H1 (cell line): ENCODE measurements around the gene WDR48. TPM values are rescaled to one million over a fixed set of nuclear protein-coding genes. Genes with fewer than 3 reads are reported as not detected.
A peak's percentile ranks its signal among the peaks of the same experiment; 100 is the strongest.

ENCODE experiments used
- CTCF ChIA-PET: fragments of 300-600 bp; sonication (Branson Sonifier 250); formaldehyde crosslinking; loops from one replicate; lab custom pipeline; 2021; ENCODE audit not compliant: partially characterized antibody; lab: Charles Lee
- POLR2A ChIA-PET: fragments of 300-600 bp; sonication (Branson Sonifier 250); formaldehyde crosslinking; loops from one replicate; lab custom pipeline; 2021; ENCODE audit warnings: inconsistent platforms; ENCODE audit not compliant: partially characterized antibody; lab: Charles Lee
- DNase-seq, 2 experiments: peaks; one replicate each; pipeline versions ENCODE4 v3.0.0 to v3.0.0-alpha.2; 2010 to 2022; ENCODE audit warnings: low spot score in 2 of 2, low read depth in 1 of 2, mixed read lengths in 1 of 2
- FAIRE-seq: peaks from 2 replicates; lab custom pipeline; 2011; peaks lifted over from hg19 to GRCh38; lab: Jason Lieb, UNC
- H2AFZ ChIP-seq: 2 replicates; pipeline ENCODE4 v1.8.1; 2012; ENCODE audit warnings: low read length, inconsistent platforms
- H2AK5ac ChIP-seq: 2 replicates; pipeline ENCODE4 v1.6.1; 2013; ENCODE audit warnings: low read depth, low read length
- H2BK120ac ChIP-seq: replicated peaks from 2 replicates; pipeline ENCODE3; 2013; ENCODE audit warnings: low read depth, low read length, inconsistent platforms
- H2BK12ac ChIP-seq: 2 replicates; pipeline ENCODE4 v1.6.1; 2013; ENCODE audit warnings: low read depth, low read length
- H2BK15ac ChIP-seq: 2 replicates; pipeline ENCODE4 v1.6.1; 2013; ENCODE audit warnings: low read length
- H2BK20ac ChIP-seq: 2 replicates; pipeline ENCODE4 v1.6.1; 2013; ENCODE audit warnings: low read length
- H2BK5ac ChIP-seq: 2 replicates; pipeline ENCODE4 v1.6.1; 2013; ENCODE audit warnings: low read depth, low read length
- H3K14ac ChIP-seq: 2 replicates; pipeline ENCODE4 v1.6.1; 2013; ENCODE audit warnings: inconsistent platforms; ENCODE audit not compliant: insufficient read length
- H3K18ac ChIP-seq: 2 replicates; pipeline ENCODE4 v1.6.1; 2013; ENCODE audit warnings: low read length; ENCODE audit errors: extremely low read depth
- H3K23ac ChIP-seq: 2 replicates; pipeline ENCODE4 v1.6.1; 2013; ENCODE audit warnings: inconsistent platforms; ENCODE audit not compliant: insufficient read length
- H3K23me2 ChIP-seq: 2 replicates; pipeline ENCODE4 v1.6.1; 2013; ENCODE audit warnings: low read depth, low read length
- H3K27ac ChIP-seq: 2 replicates; pipeline ENCODE4 v1.6.1; 2011; ENCODE audit warnings: low read depth, low read length, inconsistent platforms
- H3K27me3 ChIP-seq, 4 experiments: replicated peaks in 1 of 4; 1 replicate in 1 of 4; 2 replicates in 3 of 4; pipeline versions ENCODE4 v1.6.1 to v1.8.1; 2011 to 2013; ENCODE audit warnings: low read length in 3 of 4, mild to moderate bottlenecking in 3 of 4, inconsistent platforms in 2 of 4, mixed read lengths in 2 of 4, moderate library complexity in 1 of 4; ENCODE audit not compliant: control insufficient read depth in 3 of 4, insufficient read depth in 3 of 4; ENCODE audit errors: extremely low read depth in 1 of 4
- H3K36me3 ChIP-seq, 4 experiments: 2 replicates each; pipeline versions ENCODE4 v1.6.1 to v1.8.1; 2011 to 2013; ENCODE audit warnings: mild to moderate bottlenecking in 4 of 4, low read length in 3 of 4, moderate library complexity in 2 of 4, control low read depth in 1 of 4, inconsistent platforms in 1 of 4; ENCODE audit not compliant: insufficient read depth in 4 of 4, control insufficient read depth in 2 of 4
- H3K4ac ChIP-seq: replicated peaks from 2 replicates; pipeline ENCODE3; 2013; ENCODE audit warnings: low read length, low read depth, mixed read lengths, inconsistent platforms; ENCODE audit not compliant: insufficient read length
- H3K4me1 ChIP-seq, 4 experiments: replicated peaks in 1 of 4; 1 replicate in 1 of 4; 2 replicates in 3 of 4; pipeline versions ENCODE4 v1.6.1 to v1.8.1; 2011 to 2013; ENCODE audit warnings: low read length in 3 of 4, inconsistent platforms in 2 of 4, mixed read lengths in 1 of 4; ENCODE audit not compliant: insufficient read depth in 4 of 4, control insufficient read depth in 3 of 4
- H3K4me2 ChIP-seq, 2 experiments: 2 replicates each; pipeline versions ENCODE4 v1.6.1 to v1.8.1; 2011 to 2013; ENCODE audit warnings: low read depth in 2 of 2, low read length in 2 of 2, control low read depth in 1 of 2, inconsistent platforms in 1 of 2, mild to moderate bottlenecking in 1 of 2; ENCODE audit not compliant: insufficient read depth in 1 of 2
- H3K4me3 ChIP-seq, 4 experiments: fragments of 200-600, 300-600 bp in 1 of 4; sonication (generic), shearing (Covaris generic), sonication (Bioruptor Twin) in 1 of 4; 2 replicates each; pipeline versions ENCODE4 v1.5.1 to v1.8.1; 2011 to 2016; ENCODE audit warnings: low read length in 4 of 4, low read depth in 3 of 4, control low read depth in 2 of 4, inconsistent platforms in 2 of 4, mild to moderate bottlenecking in 2 of 4, mixed read lengths in 1 of 4, moderate library complexity in 1 of 4; ENCODE audit not compliant: insufficient read depth in 2 of 4; ENCODE audit errors: extremely low read depth in 1 of 4
- H3K56ac ChIP-seq: replicated peaks from 2 replicates; pipeline ENCODE3; 2013; ENCODE audit warnings: low read depth, mild to moderate bottlenecking, mixed read lengths, low read length, inconsistent platforms; ENCODE audit not compliant: insufficient read length
- H3K79me1 ChIP-seq: 2 replicates; pipeline ENCODE4 v1.6.1; 2013; ENCODE audit warnings: low read depth, low read length, control low read depth
- H3K79me2 ChIP-seq, 2 experiments: 2 replicates each; pipeline versions ENCODE4 v1.6.1 to v1.8.1; 2012 to 2013; ENCODE audit warnings: low read length in 2 of 2, mild to moderate bottlenecking in 2 of 2, inconsistent platforms in 1 of 2; ENCODE audit not compliant: insufficient read depth in 2 of 2, control insufficient read depth in 1 of 2
- H3K9ac ChIP-seq, 4 experiments: replicated peaks in 1 of 4; 1 replicate in 1 of 4; 2 replicates in 3 of 4; pipeline versions ENCODE4 v1.6.1 to v1.8.1; 2011 to 2013; ENCODE audit warnings: low read depth in 3 of 4, low read length in 3 of 4, control low read depth in 2 of 4, mild to moderate bottlenecking in 2 of 4, moderate library complexity in 2 of 4, inconsistent platforms in 1 of 4; ENCODE audit errors: extremely low read depth in 1 of 4
- H3K9me3 ChIP-seq, 2 experiments: 2 replicates each; pipeline versions ENCODE4 v1.6.1 to v1.8.1; 2012 to 2013; ENCODE audit warnings: mild to moderate bottlenecking in 2 of 2, moderate library complexity in 2 of 2, control low read depth in 1 of 2, inconsistent platforms in 1 of 2, low read depth in 1 of 2, low read length in 1 of 2, mixed read lengths in 1 of 2; ENCODE audit not compliant: insufficient read depth in 2 of 2
- H4K20me1 ChIP-seq, 2 experiments: replicated peaks in 1 of 2; 2 replicates each; pipeline versions ENCODE3 to v1.8.1; 2011 to 2013; ENCODE audit warnings: inconsistent platforms in 2 of 2, low read length in 2 of 2, mild to moderate bottlenecking in 1 of 2; ENCODE audit not compliant: insufficient read depth in 2 of 2, control insufficient read depth in 1 of 2
- H4K5ac ChIP-seq: 2 replicates; pipeline ENCODE4 v1.6.1; 2013; ENCODE audit warnings: low read length, low read depth, mixed read lengths, inconsistent platforms; ENCODE audit not compliant: insufficient read length
- H4K8ac ChIP-seq: 2 replicates; pipeline ENCODE4 v1.8.0; 2013; ENCODE audit warnings: mild to moderate bottlenecking, moderate library complexity, low read length, inconsistent platforms; ENCODE audit not compliant: insufficient read depth; ENCODE audit errors: extremely low read depth
- H4K91ac ChIP-seq: replicated peaks from 2 replicates; pipeline ENCODE3; 2013; ENCODE audit warnings: low read length, mixed read lengths, inconsistent platforms; ENCODE audit not compliant: insufficient read length
- ATF3 ChIP-seq: IDR thresholded peaks from 2 replicates; pipeline ENCODE4 v1.6.1; 2011; ENCODE audit warnings: low read depth, mild to moderate bottlenecking, low read length; ENCODE audit not compliant: insufficient read depth
- CHD1 ChIP-seq: IDR thresholded peaks from 2 replicates; pipeline ENCODE4 v1.6.1; 2012; ENCODE audit warnings: low read depth, low read length, improper control_type of control experiment
- HDAC2 ChIP-seq, 2 experiments: fragments of 300-600 bp in 1 of 2; sonication (generic) in 1 of 2; IDR thresholded peaks; 2 replicates each; pipeline ENCODE4 v1.6.1; 2011 to 2012; ENCODE audit warnings: low read depth in 2 of 2, low read length in 2 of 2, mild to moderate bottlenecking in 2 of 2, moderate library complexity in 2 of 2, borderline replicate concordance in 1 of 2, inconsistent platforms in 1 of 2
- HDAC6 ChIP-seq: IDR thresholded peaks from one replicate; pipeline ENCODE4 v1.7.1; 2012; ENCODE audit warnings: low read depth, mild to moderate bottlenecking, inconsistent platforms, low read length, moderate library complexity
- PHF8 ChIP-seq: fragments of 200-600 bp; sonication (generic); conservative IDR thresholded peaks from 2 replicates; pipeline ENCODE4 v1.7.1; 2012; ENCODE audit warnings: low read depth, mild to moderate bottlenecking, inconsistent platforms, low read length, moderate library complexity
- POLR2A ChIP-seq, 2 experiments: IDR thresholded peaks; 1 replicate in 1 of 2; 2 replicates in 1 of 2; pipeline ENCODE4 v1.6.1; 2011; ENCODE audit warnings: low read depth in 2 of 2, low read length in 2 of 2, mild to moderate bottlenecking in 2 of 2; ENCODE audit errors: control extremely low read depth in 1 of 2
- SAP30 ChIP-seq: fragments of 300-600 bp; sonication (generic); IDR thresholded peaks from 2 replicates; pipeline ENCODE4 v1.7.1; 2012; ENCODE audit warnings: low read length, moderate library complexity, mild to moderate bottlenecking, inconsistent platforms; ENCODE audit not compliant: insufficient read depth, insufficient replicate concordance
- WGBS, 2 experiments: shearing (Covaris generic) in 1 of 2; methylation state at CpG; one replicate each; pipeline versions ENCODE4 v1.1.6 to v1.1.7; 2013 to 2015; ENCODE audit warnings: low lambda C conversion rate in 2 of 2, mixed read lengths in 2 of 2, inconsistent platforms in 1 of 2, low coverage in 1 of 2, missing lambda C conversion rate in 1 of 2; ENCODE audit not compliant: insufficient replicate concordance in 2 of 2, insufficient coverage in 1 of 2, insufficient read length in 1 of 2; ENCODE audit errors: extremely low coverage in 1 of 2, missing lambda C conversion rate in 1 of 2; 5-methylcytosine and 5-hydroxymethylcytosine counted together
- polyA plus RNA-seq, 7 experiments: library from polyadenylated mRNA; depleted of rRNA in 3 of 7; stranded (reverse) in 5 of 7; unstranded in 2 of 7; fragments of >200 nt in 5 of 7; fragments of 200-250 nt in 2 of 7; gene quantifications; 1 replicate in 5 of 7; 2 replicates in 1 of 7; 4 replicates in 1 of 7; pipeline versions ENCODE4 v1.2.1 to v1.2.3, GENCODE V29; 2011 to 2013; ENCODE audit warnings: missing spikeins in 2 of 7, mixed read lengths in 2 of 7
- total RNA-seq: library from RNA; stranded (reverse); fragmentation: NEBNext Ultra II Directional; extraction: Animal tissue kit (Norgen Biotek cat#: 25700); gene quantifications from 2 replicates; pipeline ENCODE4 v1.2.1, GENCODE V29; 2021

The WDR48 gene
- total and polyA plus RNA-seq, 2 of the 8 experiments (the other 6 are each of a cell fraction or from before 2014, with no cell fraction given): 21.2 to 54.1 TPM

- H3K23me2 ChIP-seq: peaks cover 8% of the 10 kb centered on the region; the same call in 1 of the 2 replicates
- no peak overlapping the region for H3K14ac ChIP-seq
- H3K4ac ChIP-seq: no peak overlapping the region
- ChIA-PET POLR2A (interaction anchor here (1.7 kb wide), 1 partner anchor 10 kb away, joined by 4 read pairs; no protein-coding TSS in a partner anchor), CTCF (interaction anchor here (0.9 to 10.4 kb wide), 5 partner anchors 14 to 188 kb away, joined by 3 to 106 read pairs (median 10); partner anchors contain the start of gene CX3CR1)
- DNase-seq (peak in 1 of 2 experiments; percentile 41), FAIRE-seq (no peak)
- H2BK15ac ChIP-seq: no peak overlapping the region
- no peak overlapping the region for H3K4me3 ChIP-seq
- no peak overlapping the region for H2BK5ac ChIP-seq
- 84% methylated on average over 8 of the region's 8 CpGs; no CpG with 5 or more reads in 1 of the 2 experiments for WGBS, 2 experiments
- H3K56ac ChIP-seq: no peak overlapping the region
- no peak overlapping the region for H3K4me2 ChIP-seq
- no peak overlapping the region for H3K27ac ChIP-seq
- H2BK20ac ChIP-seq: no peak overlapping the region
- H2BK120ac ChIP-seq: no peak overlapping the region
- H2BK12ac ChIP-seq: no peak overlapping the region
- peaks cover 7 to 14% (median 10%) of the 10 kb centered on the region in 4 experiments; a peak in 6 of 8 replicates for H3K36me3 ChIP-seq
- H3K9ac ChIP-seq: no peak overlapping the region
- H4K8ac ChIP-seq: no peak overlapping the region
- H2AK5ac ChIP-seq: no peak overlapping the region
- no peaks in the 10 kb centered on the region; a peak in 1 of 4 replicates for H3K9me3 ChIP-seq
- H3K79me1 ChIP-seq: peaks cover 6% of the 10 kb centered on the region; the same call in 1 of the 2 replicates
- peaks cover 0 to 12% of the 10 kb centered on the region in 2 experiments for H4K20me1 ChIP-seq
- H3K23ac ChIP-seq: no peak overlapping the region
- peaks cover 0 to 2% (median 0%) of the 10 kb centered on the region in 4 experiments; a peak in 1 of 7 replicates for H3K27me3 ChIP-seq
- no peaks in the 10 kb centered on the region for H3K79me2 ChIP-seq
- H4K91ac ChIP-seq: no peak overlapping the region
- no peak overlapping the region for H4K5ac ChIP-seq
- H3K18ac ChIP-seq: no peak overlapping the region
- H2AFZ ChIP-seq: no peak overlapping the region
- no peaks in the 10 kb centered on the region; a peak in 2 of 7 replicates for H3K4me1 ChIP-seq
- TF ChIP-seq HDAC6 (no peak), HDAC2 (IDR thresholded peaks at IDR 0.05; ENCODE audit: borderline replicate concordance in 1 of 2, low read depth in 2 of 2, low read length in 2 of 2) (no peak), ATF3 (no peak), SAP30 (no peak), PHF8 (no peak), POLR2A (IDR thresholded peaks at IDR 0.05; ENCODE audit: control extremely low read depth in 1 of 2, low read depth in 2 of 2, low read length in 2 of 2) (no peak), CHD1 (no peak)
Observed at GRCh38 chr3:39102504-39103323, 50.9 kb downstream of the WDR48 start.
